GM20431 (cell line): Measurements from ENCODE around the gene MAP3K8.
"Not testable (repeated sequence)": the region's sequence is repeated elsewhere in the genome, so short reads cannot be mapped to it uniquely, and the experiment has no call there.

Source experiments
- in situ Hi-C: fragments of 300-500 bp; cut with MseI, MboI; formaldehyde crosslinking; loops from one replicate; pipeline ENCODE4 v1.15.0; 2020; ENCODE audit warnings: low sequenced_read_pairs; ENCODE audit not compliant: unreplicated experiment

Gene MAP3K8

DNA sequence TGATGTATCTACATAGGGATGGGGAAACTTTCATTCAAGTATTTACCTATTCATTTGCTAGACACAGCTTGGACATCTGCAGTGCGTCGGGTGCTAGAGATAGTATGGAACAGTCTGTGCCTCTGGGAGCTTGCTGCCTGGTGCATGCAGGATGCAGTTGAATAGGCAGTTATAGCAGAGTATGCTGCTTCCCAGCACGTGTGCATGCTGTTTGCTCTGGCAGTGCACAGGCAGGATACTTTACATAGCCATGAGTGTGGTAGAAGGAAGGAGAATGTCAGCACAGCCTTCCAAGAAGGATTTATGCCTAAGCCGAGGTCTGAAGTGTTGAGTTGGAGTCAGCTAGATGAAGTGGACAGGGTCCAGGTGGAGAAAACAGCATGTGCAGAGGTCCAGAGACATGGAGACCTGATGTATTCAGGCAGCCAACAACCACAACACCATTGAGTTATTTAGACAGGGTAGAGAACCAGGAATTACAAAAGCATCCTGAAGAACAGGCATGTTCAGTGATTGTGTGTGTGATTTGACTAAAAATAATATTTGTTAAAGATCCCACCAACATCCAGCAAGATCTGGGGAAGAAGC is 8.1 kb downstream of the MAP3K8 start:
- in situ Hi-C loops: no loop called here

DNA sequence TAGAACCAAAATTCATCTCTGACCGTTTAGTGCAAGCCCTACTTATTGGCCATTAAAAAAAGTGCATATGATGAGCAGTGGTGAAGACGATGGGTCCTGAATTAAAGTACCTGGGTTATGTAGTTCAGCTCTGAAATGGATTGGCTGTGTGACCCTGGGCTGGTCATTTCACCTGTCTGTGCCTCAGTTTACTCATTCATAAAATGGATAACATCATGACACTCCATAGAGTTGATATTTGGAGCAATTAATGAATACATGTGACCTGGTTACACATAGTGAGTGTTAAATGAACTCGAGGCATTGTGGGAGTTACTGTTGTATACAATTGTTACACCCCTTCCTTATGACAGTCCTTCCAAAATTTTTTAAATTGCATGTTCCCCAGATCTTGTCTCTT is 9.1 kb downstream of the MAP3K8 start:
- in situ Hi-C loops: no loop called here

DNA sequence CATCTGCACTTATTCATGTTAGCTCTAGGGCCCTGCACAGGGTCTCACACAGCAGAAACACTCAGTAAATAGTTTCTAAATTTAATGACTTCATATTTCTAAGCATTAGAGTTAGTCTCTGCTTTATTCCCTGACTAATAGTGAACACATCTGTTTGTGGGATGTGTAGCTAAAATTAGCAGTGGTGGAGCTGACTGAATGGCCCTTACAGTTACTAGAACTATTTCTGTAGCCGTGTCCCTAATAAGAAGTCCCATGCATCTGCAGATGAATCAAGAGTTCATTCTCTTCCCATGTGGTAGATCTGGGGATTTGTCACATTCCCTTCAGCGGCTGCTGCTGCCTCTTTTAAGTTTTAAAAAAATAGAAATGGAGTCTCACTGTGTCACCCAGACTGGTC is 11.7 kb downstream of the MAP3K8 start:
- in situ Hi-C loops: no loop called here

DNA sequence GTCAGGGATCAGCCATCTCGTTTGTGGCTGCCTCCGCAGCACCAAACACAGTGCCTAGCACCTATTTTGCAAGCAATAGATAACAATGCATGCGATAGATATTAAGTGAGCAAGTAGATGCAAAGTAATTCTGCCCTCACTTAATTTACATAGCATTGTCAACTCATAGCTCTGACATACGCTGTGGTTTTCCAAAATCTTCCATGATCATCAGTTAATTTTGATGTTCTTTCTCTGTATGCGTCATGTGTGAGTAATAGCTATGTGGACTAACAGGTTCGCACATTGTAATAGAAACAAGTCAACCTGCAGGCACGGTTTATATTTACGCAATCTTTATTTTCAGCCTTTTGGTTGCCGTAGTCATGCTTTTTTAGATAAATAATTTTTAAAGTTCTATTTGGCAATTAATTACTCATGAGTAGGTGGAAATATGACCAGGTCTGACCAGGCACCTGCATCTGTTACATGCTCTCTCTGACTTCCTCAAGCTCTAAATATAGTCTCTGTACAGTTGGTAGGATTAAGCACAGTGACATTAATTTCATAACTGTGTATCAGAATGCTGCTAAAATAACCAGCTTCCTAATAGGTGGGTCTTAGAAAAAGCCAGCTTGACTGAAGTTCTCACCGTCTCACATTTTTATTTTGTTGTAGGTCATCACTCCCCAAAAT is 13.3 kb downstream of the MAP3K8 start:
- in situ Hi-C loops: no loop called here

DNA sequence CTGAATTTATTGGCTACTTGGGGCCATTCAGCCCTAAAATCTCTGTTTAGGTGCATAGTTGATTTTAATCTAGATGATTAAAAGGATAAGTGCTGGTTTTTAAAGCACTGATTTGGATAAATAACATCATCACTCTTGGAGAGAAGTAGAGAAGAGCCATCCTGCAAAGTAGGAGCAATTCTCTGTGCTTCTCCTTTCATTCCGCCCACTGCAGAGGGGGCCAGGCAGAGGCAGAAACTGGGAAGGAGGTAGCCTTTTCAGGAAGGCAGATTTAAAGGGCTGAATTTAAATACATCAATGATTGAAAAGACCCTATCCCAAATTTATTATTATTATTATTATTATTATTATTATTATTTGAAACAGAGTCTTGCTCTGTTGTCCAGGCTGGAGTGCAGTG is 14.1 kb downstream of the MAP3K8 start:
- in situ Hi-C loops: no loop called here

DNA sequence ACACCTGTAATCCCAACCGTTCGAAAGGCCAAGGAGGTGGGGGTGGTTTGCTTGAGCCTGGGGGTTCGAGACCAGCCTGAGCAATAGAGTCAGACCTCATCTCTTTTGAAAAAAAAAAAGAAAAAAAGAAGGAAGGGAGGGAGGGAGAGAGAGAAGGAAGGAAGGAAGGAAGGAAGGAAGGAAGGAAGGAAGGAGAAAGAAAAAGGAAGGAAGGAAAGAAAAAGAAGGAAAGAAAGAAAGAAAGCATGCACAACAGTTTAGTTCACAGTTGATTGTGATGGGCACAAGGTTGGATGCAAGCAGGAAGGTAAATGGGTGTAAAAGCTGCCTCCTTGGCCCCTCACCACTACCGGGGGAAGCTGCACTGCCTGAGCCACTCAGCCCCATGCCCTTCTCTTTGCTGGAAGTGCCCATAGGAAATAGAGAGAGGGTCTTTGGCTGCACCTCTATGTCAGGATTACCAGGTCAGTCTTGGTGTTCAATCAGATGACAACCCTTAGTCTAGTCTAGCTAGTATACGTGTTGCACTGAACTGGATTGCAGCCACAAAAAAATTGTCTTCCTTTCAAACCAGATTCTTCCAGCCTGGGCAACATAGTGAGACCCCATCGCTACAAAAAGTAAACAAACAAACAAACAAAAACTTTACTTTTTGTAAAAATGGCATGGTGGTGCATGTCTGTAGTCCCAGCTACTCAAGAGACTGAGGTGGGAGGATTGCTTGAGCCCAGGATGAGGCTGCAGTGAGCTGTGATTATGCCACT is 20.0 kb downstream of the MAP3K8 start:
- in situ Hi-C loops: no loop called here

DNA sequence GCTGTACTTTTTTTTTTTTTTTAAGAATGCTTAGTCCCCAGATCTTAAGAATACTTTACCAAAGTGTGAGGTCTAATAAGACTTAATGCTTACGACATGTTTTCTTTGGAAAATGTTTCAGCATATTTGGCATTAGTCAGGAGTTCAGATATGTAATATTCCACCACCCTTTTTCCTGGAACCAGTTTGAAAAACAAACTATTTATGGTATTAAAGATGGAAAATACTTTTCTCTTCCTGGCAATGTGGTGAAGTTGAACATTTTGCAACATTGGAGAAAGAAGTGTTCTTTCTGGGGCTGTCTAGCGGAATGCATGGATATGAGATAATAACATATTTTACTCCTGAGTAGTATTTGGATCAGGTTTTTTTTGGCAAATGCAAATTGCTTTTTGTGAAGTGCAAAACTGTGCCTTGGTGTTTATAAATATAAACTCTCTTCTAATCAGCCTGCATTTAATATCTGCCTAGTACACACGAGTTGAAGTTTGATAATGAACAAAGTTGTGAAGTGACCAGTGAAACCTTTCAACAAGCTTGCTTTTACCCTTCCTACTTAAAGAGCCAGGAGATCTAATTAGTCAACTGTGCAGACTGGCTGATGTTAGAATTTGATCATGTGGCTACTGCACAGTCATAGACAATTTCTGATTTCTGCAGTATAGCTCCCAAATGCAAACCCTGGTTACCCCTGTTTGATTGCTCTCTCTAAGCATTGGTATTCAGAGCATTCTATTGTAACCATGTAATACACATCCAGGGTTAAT is 20.9 kb downstream of the MAP3K8 start:
- in situ Hi-C loops: no loop called here

DNA sequence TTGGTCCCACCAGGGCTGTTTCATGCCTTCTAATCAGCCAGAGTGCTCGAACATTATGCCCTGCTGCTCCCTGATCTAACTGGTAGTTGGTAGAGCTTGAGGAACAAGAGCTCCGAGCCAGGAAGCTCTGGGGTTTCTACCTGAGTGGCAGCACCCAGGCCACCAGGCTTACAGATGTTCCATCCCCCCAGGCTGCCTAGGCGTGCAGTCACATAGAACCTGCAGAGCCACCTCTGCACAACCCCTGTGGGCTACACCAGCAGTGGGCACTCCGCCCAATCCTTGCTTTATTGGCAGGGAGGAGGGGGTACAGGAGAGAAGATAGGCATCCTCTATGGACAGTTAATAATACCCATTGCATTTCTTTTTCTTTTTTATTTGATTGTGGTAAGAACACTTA is 21.8 kb downstream of the MAP3K8 start:
- in situ Hi-C loops: no loop called here

DNA sequence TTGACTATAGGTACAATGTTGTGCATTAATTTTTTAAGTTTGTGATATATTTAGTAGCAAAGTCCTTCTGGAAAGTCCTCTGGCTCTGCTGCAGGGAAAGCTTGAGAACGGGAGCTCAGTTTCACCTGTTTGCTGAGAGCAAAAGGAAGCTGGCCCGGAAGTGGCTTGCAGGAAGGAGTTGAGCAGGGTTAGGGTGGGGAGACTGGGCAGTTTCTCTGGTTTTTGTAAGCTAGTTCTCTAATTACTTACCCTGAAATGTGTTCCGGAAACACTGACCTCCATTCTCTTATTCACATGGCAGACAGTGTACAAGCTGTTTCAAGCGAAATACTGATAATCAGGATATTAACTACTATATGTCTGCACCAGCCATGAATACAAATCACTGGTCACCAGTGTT is 22.3 kb downstream of the MAP3K8 start:
- in situ Hi-C loops: no loop called here

DNA sequence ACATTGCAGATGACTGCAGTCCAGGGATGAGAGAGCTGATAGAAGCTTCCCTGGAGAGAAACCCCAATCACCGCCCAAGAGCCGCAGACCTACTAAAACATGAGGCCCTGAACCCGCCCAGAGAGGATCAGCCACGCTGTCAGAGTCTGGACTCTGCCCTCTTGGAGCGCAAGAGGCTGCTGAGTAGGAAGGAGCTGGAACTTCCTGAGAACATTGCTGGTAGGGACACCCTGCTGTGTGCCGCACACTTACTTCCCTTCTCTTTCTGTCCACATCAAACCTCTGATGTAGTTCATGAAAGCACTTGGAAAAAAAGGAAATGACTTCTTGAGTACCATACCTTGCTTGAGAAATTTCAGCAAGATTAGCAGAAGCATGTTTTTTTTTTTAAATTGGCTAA is 25.3 kb downstream of the MAP3K8 start:
- in situ Hi-C loops: no loop called here

DNA sequence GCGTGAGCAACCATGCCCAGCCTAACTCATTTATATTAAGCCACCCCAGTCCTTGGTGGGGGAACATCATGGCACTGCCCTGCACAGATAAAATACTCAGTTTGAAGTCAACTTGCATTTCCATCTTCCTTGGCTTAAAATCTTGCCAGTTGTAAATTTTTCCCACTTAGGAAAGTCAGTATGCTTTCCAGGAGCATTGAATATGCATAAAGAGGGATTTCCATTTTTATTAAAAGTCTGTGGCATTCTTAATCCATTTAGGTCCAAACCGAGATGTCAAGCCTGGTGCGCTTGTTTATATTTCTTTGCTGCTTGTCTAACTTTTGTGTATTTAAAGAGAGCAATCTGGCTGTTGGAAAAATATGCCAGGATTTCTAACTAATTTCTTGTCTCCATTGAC is 26.1 kb downstream of the MAP3K8 start:
- in situ Hi-C loops: no loop called here

DNA sequence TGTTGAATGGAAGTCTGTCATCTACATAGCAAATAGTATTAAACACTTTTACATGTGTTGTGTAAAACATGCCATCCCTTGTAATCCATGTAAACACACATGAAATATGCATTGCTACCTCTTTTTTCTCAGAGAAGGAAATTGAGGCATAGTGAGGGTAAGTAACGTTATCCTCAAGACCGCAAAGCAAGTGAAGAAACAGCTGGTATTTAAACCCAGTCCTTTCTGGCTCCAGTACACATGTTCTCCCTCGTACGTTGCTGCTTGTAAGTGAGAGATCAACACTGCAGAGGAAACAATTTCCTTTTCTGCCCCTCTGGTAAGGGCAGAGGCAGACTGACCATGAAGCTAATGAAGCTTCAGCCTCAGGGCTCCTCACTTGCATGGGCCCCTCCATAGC is 28.5 kb downstream of the MAP3K8 start:
- in situ Hi-C loops: no loop called here

DNA sequence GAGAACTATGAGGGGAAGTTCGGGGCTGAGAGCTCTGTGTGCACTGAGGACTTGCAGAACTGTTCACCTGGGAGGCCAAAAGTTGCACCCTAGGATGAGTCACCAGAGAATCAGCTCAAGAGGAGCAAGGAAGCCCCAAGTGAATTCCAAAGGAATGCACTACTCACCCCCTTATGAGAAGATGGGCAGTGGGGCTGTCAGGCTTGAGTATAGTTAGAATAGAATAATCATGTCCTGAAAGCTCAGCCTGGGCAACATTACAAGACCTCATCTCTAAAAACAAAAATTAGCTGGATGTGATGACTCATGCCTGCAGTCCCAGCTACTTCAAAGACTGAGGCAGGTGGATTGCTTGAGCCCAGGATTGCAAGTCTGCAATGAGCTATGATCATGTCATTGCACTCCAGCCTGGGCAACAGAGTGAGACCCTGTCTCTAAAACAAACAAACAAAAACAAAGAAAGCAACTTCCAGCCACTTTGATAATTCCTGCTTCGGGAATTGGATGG is 30.0 kb downstream of the MAP3K8 start:
- in situ Hi-C loops: no loop called here

DNA sequence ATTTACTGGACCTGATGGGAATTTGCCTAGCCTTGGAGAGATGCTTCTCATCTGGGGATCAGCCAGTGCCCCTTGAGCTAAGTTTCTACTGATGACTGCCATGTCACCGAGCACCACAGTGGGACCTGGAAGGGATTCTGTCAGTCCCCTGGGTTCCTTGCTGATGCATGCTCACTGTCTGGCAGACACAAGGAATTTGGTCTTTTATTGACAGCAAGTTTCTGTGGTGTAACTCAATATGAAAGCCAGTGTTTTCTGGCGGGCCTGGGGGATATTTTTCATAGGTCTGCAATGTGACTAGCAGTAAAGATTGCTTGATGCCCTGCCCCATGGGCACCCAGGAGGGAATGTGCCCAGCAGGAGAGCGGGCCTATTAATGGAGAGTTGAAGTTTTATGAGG is 30.7 kb downstream of the MAP3K8 start:
- in situ Hi-C loops: no loop called here

DNA sequence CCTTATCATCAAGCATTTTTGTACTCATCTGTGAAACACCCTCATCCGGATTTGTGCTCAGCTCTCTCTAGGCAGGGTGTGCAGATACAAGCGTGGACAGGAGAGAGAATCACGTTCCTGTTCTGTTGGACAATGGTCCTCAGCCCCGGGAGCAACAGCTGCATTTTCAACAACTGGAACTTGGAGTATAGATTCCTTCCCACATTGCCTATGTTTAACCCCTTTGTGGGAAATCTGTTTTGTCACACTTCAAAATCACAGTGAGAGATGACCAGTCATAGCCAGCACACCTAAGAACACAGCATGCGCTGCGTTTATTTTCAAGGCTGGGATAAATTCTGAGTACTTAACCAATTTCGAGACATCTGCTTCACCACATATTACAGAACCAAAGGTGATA is 32.5 kb downstream of the MAP3K8 start:
- in situ Hi-C loops: no loop called here

DNA sequence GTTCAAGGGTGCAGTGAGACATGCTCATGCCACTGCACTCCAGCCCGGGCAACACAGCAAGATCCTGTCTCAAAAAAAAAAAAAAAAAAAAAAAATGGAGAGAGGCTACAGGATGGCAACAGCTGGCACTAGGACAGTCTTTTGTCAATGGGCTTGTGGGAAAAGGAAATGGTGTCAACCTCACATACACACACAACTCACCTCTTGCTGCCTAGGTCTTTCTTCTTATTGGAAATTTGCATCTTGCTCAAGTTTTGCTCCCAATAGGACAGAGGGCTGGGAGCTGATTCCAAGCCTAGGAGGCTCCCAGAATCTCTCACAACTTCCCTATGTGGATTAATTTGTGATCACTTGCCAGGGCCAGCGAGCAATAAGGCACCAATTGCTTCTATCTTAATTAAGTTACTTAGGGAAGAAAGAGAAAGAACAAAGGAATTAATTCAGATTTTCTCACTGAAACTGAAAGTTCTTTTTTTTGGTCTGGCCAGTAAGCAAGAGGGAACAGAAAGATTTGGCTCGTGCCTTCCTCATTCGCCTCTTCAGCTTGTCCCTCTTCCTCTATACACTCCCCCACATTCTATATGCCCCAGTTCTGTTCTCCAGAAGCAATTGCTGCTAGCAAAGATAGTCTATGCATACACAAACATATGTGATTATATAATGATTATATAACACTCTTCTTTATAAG is 33.8 kb downstream of the MAP3K8 start:
- in situ Hi-C loops: no loop called here

DNA sequence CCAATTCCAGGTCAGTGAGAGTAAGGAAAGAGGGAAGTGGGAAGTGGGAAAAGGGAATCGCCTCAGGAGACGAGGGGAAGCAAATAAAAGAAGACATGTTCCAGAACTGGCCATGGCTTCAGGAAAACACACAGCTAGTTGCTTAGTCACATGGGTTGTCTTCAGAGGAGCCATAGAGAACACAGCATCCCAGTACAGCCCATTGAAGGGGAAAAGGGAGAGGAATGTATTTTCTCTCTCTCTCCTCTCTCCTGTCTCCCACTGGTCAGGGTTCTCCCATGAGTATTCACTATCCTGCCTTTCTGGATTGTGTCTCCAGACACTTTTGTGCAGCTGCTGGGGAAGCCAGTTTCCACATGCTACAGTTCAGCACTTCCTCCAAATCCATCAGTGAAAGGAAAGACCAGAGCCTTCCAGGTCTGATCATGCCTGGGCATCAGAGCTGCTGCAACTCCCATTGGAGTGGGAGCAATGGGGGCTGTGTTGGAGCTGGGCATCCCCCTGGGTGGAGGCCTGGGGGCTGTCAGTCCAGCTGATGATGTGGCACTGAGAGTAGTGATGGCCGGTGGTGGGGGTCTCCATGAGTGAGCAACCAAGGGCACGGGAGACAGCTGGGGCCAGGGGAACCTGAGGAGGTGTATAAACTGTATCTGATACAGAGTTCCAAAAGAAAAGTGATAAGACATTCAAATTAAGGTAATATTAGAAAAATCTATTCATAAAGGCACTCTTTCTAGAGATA is 38.6 kb downstream of the MAP3K8 start:
- in situ Hi-C loops: no loop called here

DNA sequence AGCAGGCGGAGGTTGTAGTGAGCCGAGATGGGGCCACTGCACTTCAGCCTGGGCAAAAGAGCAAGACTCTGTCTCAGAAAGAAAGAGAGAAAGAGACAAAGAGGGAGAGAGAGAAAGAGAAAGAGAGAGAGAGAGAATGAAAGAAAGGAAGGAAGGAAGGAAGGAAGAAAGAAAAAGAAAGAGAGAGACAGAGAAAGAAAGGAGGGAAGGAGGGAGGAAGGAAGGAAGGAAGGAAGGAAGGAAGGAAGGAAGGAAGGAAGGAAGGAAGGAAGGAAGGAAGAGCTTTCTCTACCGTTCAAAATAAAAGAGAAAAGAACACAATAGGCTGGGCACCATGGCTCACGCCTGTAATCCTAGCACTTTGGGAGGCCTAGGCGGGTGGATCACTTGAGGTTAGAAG is 41.5 kb downstream of the MAP3K8 start:
- in situ Hi-C loops: not testable (repeated sequence)

DNA sequence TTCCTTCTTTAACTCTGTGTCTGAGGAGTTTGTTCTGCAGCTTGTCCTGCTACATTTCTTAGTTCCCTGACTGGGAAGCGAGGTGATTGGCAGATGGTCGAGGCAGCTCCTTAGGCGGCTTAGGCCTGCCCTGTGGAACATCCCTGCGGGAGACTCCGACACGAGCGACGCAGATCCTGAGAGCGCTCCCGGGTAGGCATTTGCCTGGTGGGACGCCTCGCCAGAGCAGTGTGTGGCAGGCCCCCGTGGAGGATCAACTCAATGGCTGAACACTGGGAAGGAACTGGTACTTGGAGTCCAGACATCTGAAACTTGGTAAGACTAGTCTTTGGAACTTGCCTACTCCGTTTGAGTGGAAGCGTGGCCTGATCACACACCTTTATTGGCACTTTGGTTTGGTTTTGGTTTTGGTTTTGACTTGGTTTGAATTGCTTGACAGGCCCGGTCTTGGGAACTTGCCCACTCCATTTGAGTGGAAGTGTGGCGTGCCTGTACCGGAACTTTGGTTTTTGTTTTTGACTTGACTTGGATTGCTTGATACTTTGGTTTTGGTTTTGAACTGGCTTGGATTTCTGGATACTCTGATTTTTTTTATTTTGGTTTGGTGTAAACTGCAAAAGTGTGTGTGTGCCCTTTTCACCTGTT is 42.6 kb downstream of the MAP3K8 start:
- in situ Hi-C loops: no loop called here
